ENCODE data around the gene ZNHIT1. TPM values are rescaled to one million over a fixed set of nuclear protein-coding genes. Genes with fewer than 3 reads are reported as not detected.
"Not testable (repeated sequence)": the region's sequence is repeated elsewhere in the genome, so short reads cannot be mapped to it uniquely, and the experiment has no call there.

Gene ZNHIT1
- total RNA-seq, 1 donor from 2014 or later = 58.2 TPM

- DNase-seq (no peak), ATAC-seq (ENCODE audit: poor library complexity) (no peak)
- intact Hi-C loops (cut with DNase I) = no loop called here
Measured at GRCh38 chr7:101185258-101185839, 32.6 kb upstream of the ZNHIT1 start.

GRCh38 chr7:101186194-101186593 lies 31.8 kb upstream of the ZNHIT1 start:
- intact Hi-C loops (cut with DNase I) = no loop called here
- ATAC-seq (ENCODE audit: poor library complexity) = no peak
- no peak for DNase-seq

- DNase-seq (no peak), ATAC-seq (ENCODE audit: poor library complexity) (no peak)
- intact Hi-C loops (cut with DNase I) = no loop called here
Measured at GRCh38 chr7:101186844-101187428, 31.0 kb upstream of the ZNHIT1 start.

GRCh38 chr7:101189109-101189508 lies 28.9 kb upstream of the ZNHIT1 start:
- intact Hi-C loops (cut with DNase I) = no loop called here
- ATAC-seq (ENCODE audit: poor library complexity) (no peak), DNase-seq (no peak)

GRCh38 chr7:101195884-101196283 lies 22.1 kb upstream of the ZNHIT1 start:
- intact Hi-C loops (cut with DNase I) = no loop called here
- ATAC-seq (ENCODE audit: poor library complexity) (no peak), DNase-seq (no peak)

- no peak for DNase-seq
- intact Hi-C loops (cut with DNase I) = no loop called here
- no peak for ATAC-seq (ENCODE audit: poor library complexity)
Measured at GRCh38 chr7:101197991-101198390, 20.0 kb upstream of the ZNHIT1 start.

GRCh38 chr7:101198476-101198875 lies 19.5 kb upstream of the ZNHIT1 start:
- ATAC-seq (ENCODE audit: poor library complexity) (no peak), DNase-seq (no peak)
- intact Hi-C loops (cut with DNase I) = no loop called here

- DNase-seq; ATAC-seq (ENCODE audit: poor library complexity); intact Hi-C loops (cut with DNase I): not testable (repeated sequence)
Measured at GRCh38 chr7:101199522-101199921, 18.4 kb upstream of the ZNHIT1 start.

- no peak for ATAC-seq (ENCODE audit: poor library complexity)
- intact Hi-C loops (cut with DNase I) = no loop called here
- no peak for DNase-seq
Measured at GRCh38 chr7:101200504-101200861, 17.5 kb upstream of the ZNHIT1 start.

GRCh38 chr7:101200862-101201599 lies 16.9 kb upstream of the ZNHIT1 start, which contains the start of gene MOGAT3:
MOGAT3 (minus strand) TSS chr7:101201036; CDS start chr7:101200854, 182 bp downstream.
- intact Hi-C loops (cut with DNase I) = no loop called here
- DNase-seq (no peak), ATAC-seq (ENCODE audit: poor library complexity) (peak; percentile 47)

GRCh38 chr7:101201695-101202602 lies 16.0 kb upstream of the ZNHIT1 start:
- intact Hi-C loops (cut with DNase I) = no loop called here
- peak; percentile 42 for ATAC-seq (ENCODE audit: poor library complexity)
- DNase-seq = no peak

GRCh38 chr7:101202603-101202918 lies 15.4 kb upstream of the ZNHIT1 start:
- no peak for ATAC-seq (ENCODE audit: poor library complexity)
- intact Hi-C loops (cut with DNase I) = no loop called here
- DNase-seq = no peak

- intact Hi-C loops (cut with DNase I) = not testable (repeated sequence)
Measured at GRCh38 chr7:101203740-101204738, 13.9 kb upstream of the ZNHIT1 start.

GRCh38 chr7:101205901-101206664 lies 11.9 kb upstream of the ZNHIT1 start:
- DNase-seq (no peak), ATAC-seq (ENCODE audit: poor library complexity) (no peak)
- intact Hi-C loops (cut with DNase I) = no loop called here

More at GRCh38 chr7:101203740-101204738, 13.9 kb upstream of the ZNHIT1 start:
- DNase-seq; ATAC-seq (ENCODE audit: poor library complexity): not testable (repeated sequence)

- intact Hi-C loops (cut with DNase I) = no loop called here
Measured at GRCh38 chr7:101206665-101207042, 11.3 kb upstream of the ZNHIT1 start.

GRCh38 chr7:101207459-101207858 lies 10.5 kb upstream of the ZNHIT1 start:
- no peak for DNase-seq
- intact Hi-C loops (cut with DNase I) = no loop called here
- ATAC-seq (ENCODE audit: poor library complexity) = no peak

More at GRCh38 chr7:101206665-101207042, 11.3 kb upstream of the ZNHIT1 start:
- ATAC-seq (ENCODE audit: poor library complexity) (no peak), DNase-seq (no peak)

- intact Hi-C loops (cut with DNase I) = no loop called here
- no peak for DNase-seq
- no peak for ATAC-seq (ENCODE audit: poor library complexity)
Measured at GRCh38 chr7:101208794-101209193, 9.2 kb upstream of the ZNHIT1 start.

All from Right ventricle myocardium superior (tissue), 1 donor.